Dermis microvascular lymphatic vessel endothelial cell (primary cell): ENCODE data around the gene KCNJ13. TPM values are rescaled to one million over a fixed set of nuclear protein-coding genes. Genes with fewer than 3 reads are reported as not detected.
A peak's percentile ranks its signal among the peaks of the same experiment; 100 is the strongest.
"Not testable (repeated sequence)": the region's sequence is repeated elsewhere in the genome, so short reads cannot be mapped to it uniquely, and the experiment has no call there.

Experiments
- DNase-seq, 2 donors: peaks; one replicate each; pipeline versions ENCODE4 v3.0.0 to v3.0.0-alpha.2; 2010; ENCODE audit warnings: low read depth in 2 of 2
- total RNA-seq: library from RNA; depleted of rRNA; stranded (reverse); fragments of >200 nt; gene quantifications from 2 replicates; pipeline ENCODE4 v1.2.1, GENCODE V29; 2014

KCNJ13 gene
- total RNA-seq, 1 donor from 2014 or later, result not detected

- DNase-seq, result no peak
Measured at GRCh38 chr2:232767866-232768265, 8.5 kb downstream of the KCNJ13 start.

DNA sequence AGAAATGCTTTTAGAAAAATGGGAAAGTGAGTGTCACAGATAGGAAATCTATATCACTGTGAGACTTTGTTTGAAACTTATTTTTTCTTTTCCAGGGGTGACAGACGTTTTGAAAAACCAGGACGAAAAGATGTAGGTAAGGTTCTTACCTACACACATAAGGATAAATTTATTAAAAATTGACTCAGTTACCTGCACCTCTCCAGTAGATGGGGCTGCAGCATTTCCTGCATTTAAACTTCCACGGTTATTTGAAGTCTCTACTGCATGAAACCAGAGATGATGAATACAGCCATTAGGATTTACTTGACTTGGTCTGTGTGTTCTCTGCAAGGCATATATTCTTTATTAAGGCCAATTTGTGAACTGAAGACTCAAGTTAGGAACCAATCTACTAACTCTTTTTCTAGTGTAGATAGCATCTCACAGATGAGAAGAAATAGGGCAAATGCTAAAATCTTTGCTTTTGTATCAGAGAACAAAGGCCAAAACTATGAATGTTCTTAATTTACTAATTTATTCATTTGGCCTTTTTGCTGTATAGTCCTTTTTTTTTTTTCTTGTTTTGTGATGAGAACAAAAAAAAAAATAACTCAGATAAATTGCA is 15.0 kb downstream of the KCNJ13 start:
- peak; percentile 33 to 57 for DNase-seq

DNA sequence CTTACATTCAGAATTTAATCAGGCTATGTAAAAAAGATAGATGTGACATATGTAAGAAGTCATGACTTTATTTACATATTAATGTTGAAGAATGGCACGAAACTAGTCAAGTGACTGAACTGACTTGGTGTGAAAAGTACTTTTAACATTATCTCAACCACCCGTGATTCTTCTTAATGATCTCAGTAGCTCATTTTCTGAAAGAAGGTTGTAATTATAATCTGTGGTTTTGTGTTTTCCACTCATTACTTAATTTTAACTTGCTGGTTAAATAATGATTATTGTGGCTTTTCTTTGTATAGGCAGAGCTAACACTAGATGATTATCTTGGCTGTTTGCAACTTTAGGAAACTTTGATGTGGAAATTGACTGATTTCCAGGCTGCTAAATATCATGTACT is 18.5 kb downstream of the KCNJ13 start:
- no peak for DNase-seq

GRCh38 chr2:232750135-232750671 is 26.2 kb downstream of the KCNJ13 start:
- no peak for DNase-seq

GRCh38 chr2:232749331-232749730 is 27.0 kb downstream of the KCNJ13 start:
- DNase-seq, result no peak

DNA sequence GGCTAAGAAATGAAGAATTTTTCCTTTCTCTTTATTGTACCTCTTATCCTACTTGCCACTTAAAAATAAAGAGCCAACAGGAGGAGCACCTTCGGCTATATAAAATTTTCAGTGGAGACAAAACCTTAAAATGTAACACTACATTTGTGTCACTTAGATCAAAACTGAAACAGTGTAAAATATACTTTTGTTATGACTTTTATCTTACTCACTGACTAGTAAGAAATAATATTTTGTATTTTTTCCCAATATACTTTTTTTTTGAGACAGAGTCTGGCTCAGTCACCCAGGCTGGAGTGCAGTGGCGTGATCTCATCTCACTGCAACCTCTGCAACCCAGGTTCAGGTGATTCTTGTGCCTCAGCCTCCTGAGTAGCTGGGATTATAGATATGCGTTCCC is 28.3 kb downstream of the KCNJ13 start:
- no peak for DNase-seq

- DNase-seq, result no peak
Measured at GRCh38 chr2:232744963-232745362, 31.4 kb downstream of the KCNJ13 start.

DNA sequence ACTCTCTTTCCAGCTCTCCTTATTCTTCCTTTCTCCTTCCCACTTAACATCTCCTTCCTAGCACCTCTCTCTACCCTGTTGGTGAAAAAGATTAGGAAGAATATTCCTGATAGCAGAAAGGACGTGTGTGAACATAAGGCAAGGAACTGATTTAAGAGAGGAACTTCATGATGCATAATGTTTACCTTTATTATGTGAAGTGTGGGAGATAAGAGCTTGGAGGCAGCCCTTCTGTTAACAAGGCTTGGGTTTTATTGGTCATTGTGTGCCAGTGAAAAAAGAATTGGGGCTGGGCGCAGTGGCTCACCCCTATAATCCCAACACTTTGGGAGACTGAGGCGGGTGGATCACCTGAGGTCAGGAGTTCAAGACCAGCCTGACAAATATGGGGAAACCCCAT is 34.4 kb downstream of the KCNJ13 start:
- DNase-seq, result no peak

GRCh38 chr2:232741294-232741693 is 35.1 kb downstream of the KCNJ13 start:
- DNase-seq, result no peak

DNA sequence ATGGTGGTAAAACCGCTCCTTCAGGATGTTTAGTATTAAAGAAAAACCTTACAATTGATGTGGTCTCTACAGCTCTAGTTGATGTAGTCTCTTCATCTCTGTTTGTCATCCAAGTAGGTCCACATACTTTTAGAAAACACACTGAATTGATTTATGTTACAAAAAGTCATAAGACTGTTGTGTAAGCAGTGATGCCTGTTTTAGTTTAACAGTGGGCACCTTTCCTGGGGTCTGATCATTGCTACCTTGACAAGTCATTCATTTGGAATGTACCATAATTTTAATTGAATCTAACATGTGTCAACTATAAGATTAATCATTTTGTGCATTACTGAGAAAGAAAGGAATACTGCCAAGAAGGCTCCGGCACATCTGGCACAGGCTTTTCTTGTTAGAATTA is 44.9 kb downstream of the KCNJ13 start:
- no peak for DNase-seq

DNA sequence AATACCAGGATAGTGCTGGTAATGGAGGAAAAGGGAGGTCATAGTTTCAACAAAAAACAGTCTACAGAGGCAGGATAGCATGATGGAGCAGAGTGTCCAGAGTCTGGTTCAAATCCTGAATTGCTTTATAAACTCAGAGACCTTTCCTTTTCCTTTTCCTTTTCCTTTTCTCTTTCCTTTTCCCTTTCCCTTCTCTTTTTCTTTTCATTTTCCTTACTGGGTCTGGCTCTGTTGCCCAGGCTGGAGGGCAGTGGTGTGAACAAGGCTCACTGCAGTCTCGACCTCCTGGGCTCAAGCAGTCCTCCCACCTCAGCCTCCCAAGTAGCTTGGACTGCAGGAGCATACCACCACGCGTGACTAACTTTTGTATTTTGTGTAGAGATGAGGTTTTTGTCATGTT is 47.6 kb downstream of the KCNJ13 start:
- no peak for DNase-seq

DNA sequence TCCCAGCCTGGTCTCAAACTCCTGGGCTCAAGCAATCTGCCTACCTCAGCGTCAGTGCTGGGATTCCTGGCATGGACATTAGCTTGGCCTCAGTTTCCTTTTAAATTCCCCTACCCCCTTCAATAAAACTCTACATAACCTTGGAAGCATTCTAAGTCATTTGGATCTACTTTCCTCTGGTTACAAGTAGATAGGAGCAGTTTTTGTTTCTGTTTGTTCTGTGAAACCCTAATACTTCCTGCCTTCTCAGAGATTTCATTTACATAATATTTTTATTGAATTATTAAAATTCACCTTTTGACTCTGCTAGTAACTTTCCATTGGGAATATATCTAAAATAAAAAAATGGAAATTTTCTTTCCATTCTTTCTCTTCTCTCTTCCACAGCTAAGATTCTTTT is 53.3 kb downstream of the KCNJ13 start:
- DNase-seq, result no peak

DNA sequence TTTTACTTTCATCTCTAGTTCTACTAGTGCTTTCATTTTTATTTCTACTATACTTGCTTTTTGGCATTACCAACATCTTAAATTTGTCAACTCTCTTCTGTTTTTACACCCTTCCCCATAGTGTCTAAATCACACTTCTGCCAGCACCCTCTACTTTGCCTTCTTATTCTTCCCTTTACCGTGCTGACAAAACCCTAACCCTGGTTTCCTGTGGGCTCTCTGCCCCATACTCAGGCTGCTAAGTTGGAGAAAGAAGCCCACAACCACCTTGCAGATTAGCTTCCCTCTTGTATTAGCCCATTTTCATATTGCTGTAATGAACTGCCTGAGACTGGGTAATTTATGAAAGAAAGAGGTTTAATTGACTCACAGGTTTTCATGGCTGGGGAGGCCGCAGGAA is 54.5 kb downstream of the KCNJ13 start:
- DNase-seq, result no peak

GRCh38 chr2:232721261-232721660 is 55.1 kb downstream of the KCNJ13 start:
- no peak for DNase-seq

DNA sequence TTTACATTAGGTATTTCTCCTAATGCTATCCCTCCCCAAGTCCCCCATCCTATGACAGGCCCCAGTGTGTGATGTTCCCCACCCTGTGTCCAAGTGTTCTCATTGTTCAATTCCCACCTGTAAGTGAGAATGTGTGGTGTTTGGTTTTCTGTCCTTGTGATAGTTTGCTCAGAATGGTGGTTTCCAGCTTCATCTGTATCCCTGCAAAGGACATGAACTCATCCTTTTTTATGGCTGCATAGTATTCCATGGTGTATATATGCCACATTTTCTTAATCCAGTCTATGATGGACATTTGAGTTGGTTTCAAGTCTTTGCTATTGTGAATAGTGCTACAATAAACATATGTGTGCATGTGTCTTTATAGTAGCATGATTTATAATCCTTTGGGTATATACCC is 56.3 kb downstream of the KCNJ13 start:
- DNase-seq, result not testable (repeated sequence)

Other genes with a start within 250 kb of the KCNJ13 start
- gene CHRNG, start 236.9 kb downstream of the KCNJ13 start, total RNA-seq, result not detected in 2 replicates
- gene TIGD1, start 226.0 kb downstream of the KCNJ13 start, total RNA-seq, result 0.89 and 1.7 TPM in 2 replicates
- gene EIF4E2, start 225.9 kb downstream of the KCNJ13 start, total RNA-seq, result 85.3 and 94.7 TPM in 2 replicates
- gene EFHD1, start 143.0 kb downstream of the KCNJ13 start, total RNA-seq, result not detected in 2 replicates
- gene GIGYF2, start 79.2 kb downstream of the KCNJ13 start, total RNA-seq, result 36.3 and 44.1 TPM in 2 replicates
- 0.13 TPM in 2 replicates for gene SNORC, start 93.7 kb upstream of the KCNJ13 start, total RNA-seq
- gene NGEF, start 236.7 kb upstream of the KCNJ13 start, total RNA-seq, result 0.39 TPM in 1 of 2 replicates, not detected in the other